SU-DHL-6 (cell line): ENCODE measurements around the gene STRN3.

Experiments used
- CTCF ChIP-seq: fragments of 200-600 bp; sonication (generic); IDR thresholded peaks from one replicate; pipeline ENCODE4 v1.5.1; 2017; ENCODE audit warnings: antibody characterized with exemption, mild to moderate bottlenecking, low read length, moderate library complexity; ENCODE audit not compliant: insufficient read depth, poor library complexity, severe bottlenecking
- EZH2phosphoT487 ChIP-seq: fragments of 200-600 bp; sonication (generic), shearing (Covaris generic); conservative IDR thresholded peaks from 2 replicates; pipeline ENCODE4 v1.6.1; 2018; ENCODE audit warnings: mild to moderate bottlenecking, antibody characterized with exemption, low read length, moderate library complexity, mixed read lengths

GRCh38 chr14:30868736-30869135, 157.4 kb downstream of the STRN3 start:
- TF ChIP-seq CTCF: no peak
- no peak for TF ChIP-seq EZH2phosphoT487
